ENCODE results near the gene LRRC72.

GRCh38 chr7:16583834-16584233, 57.2 kb downstream of the LRRC72 start:
- TF ChIP-seq CTCF (conservative IDR thresholded peaks at IDR 0.05 in 1 of 2, IDR thresholded peaks at IDR 0.05 in 1 of 2; ENCODE audit: low read depth in 1 of 2, low read length in 2 of 2) (no peak), EZH2 (IDR thresholded peaks at IDR 0.05; ENCODE audit: low read length, missing control alignments) (no peak)

Measured in fibroblast of lung (primary cell).